CD4-positive, alpha-beta T cell treated with Interleukin-1 beta for 1 hour (primary cell): ENCODE data around the gene ACLY.

ENCODE experiments used
- DNase-seq, 2 donors: peaks; one replicate each; pipeline ENCODE4 v3.0.0-alpha.2; 2020 to 2022

Gene ACLY

DNA sequence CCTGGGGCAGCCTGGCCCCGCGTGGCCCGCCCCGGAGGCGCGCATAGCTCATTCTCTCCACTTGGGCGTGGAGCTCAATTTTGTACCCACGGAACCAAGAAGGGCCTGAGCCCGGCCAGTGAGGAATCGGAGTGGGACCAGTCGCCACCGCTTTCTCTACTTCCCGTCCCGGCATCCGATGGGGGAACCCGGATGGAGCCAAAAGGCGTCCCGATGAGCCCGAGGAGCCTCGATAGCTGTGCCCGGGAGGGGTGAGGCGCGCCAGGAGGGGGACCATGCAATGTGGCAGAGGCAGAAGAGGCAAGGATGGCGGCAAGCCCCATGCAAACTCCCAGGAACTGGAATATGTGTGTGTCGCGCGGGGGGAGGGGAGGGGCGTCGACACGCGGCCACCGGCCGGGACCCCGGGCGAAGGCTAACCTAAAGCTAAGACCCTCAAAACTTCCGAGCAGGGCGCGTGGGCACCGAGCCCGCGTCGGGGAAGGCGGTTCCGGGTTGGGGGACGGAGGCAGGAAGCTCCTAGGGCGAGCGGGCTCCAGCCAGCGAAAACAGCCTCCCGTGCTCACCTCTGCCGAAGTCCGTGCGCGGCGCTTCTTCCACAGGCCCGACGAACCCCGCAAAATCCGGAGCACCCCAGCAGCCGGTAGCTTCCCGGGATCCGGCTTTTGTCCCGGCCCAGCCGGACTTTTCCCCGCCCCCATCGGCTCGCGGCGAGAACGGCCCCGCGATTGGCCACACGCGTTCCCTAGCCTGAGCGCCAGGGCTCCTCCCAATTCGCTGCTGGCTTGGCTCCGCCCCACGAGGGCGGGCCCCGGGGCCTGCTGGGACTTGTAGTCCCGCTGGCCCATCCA lies at the start of gene ACLY:
Gene ACLY (minus strand): TSS at position 638 of the 851 bp plus-strand sequence. CDS start 5,078 bp downstream, outside the sequence.
- peak; percentile 95 to 96 for DNase-seq

- no peak for DNase-seq
Observed at GRCh38 chr17:41967921-41968578, 49.3 kb upstream of the ACLY start.

- peak in 1 of 2 donors; percentile 30 for DNase-seq
Observed at GRCh38 chr17:41967141-41967920, 48.6 kb upstream of the ACLY start.

DNA sequence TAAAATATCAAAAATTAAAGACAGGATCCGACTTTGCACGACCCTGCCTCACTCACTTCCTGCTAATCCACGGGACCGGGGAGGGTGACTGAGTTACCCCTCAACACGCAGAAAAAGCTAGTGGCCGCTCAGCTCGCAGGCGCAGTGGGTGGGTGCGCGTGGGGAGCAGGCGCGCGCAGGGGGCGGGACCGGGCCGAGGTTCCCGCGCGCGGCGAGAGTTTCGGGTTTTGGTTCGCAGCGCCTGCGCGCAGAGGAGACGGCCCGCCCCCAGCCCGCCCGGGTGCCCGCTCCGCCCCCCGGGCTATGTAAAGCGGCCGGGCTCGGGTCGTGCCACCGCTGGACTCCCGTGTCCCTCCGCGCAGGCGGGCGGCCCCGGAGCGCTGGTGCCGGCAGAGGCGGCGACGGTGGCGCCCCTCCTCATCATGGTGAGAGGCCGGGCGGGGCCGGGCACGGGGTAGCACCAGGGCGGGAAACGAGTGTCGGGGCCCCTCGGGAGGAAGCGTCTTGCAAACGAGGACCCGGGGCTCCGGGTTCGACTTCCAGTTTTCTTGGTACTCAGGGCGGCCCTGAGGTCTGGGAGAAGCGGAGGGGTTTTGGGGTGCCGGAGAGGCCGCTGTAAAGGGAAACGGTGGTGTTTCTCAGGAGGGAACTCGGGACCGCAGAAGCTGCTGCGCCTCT lies 47.9 kb upstream of the ACLY start, which contains the start of gene CNP:
Gene CNP (plus strand): TSS at position 333 of the 678 bp plus-strand sequence. CDS start 90 bp downstream, at position 423.
- peak; percentile 91 to 92 for DNase-seq

DNA sequence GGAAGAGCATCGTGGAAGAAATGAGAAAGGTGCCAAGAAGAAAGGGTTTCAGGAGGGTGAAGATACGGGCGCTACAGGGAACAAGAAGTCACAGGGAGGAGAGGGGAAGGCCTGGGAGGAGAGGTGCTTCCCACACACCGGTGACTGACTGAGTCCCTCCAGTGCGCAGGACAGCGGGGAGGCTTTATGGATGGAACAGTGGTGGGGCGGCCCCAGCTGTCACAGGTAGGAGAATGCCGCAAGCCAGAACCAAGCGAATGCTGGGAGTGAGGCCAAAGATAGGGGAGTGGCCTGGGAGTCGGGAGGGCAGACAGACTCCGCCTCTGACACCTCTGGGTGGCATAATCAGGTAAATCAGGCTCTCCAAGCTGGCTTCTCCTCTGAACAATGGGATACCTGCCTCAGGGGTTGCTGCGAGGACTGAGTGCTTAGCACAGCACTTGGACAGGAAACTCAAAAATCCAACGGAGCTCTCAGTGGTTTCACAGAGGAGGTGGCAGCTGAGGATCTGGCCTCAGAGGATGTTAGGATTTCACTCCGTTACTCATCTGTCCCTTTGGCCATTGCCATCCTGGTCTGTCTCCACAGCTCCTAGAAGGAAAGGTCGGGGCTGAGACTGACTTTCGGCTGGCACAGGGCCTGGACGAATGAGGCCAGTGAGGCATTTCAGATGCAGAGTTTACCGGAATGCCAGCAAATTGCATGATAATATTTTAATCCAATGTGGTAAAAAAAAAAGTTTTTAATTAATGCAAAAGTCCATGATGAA lies 47.1 kb upstream of the ACLY start:
- DNase-seq: peak; percentile 67 to 77

GRCh38 chr17:41962768-41963434 lies 44.1 kb upstream of the ACLY start:
- peak; percentile 73 for DNase-seq

GRCh38 chr17:41962111-41962510 lies 43.4 kb upstream of the ACLY start:
- DNase-seq: no peak

- DNase-seq: no peak
Observed at GRCh38 chr17:41959336-41960095, 40.8 kb upstream of the ACLY start.

DNA sequence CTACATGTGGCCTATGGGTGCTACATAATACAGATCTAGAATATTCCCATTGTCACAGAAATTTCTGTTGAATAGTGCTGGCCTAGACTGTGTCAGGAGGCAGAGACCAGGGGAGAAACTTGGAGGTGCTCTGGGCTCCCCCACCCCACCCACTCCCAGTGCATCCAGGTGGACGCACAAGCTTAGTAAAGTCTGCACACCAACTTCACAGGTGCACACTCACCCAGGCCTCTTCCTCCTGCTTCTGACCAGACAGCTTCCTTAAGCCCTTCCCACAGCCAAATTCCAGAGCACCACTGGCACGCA lies 40.2 kb upstream of the ACLY start:
- DNase-seq: no peak

DNA sequence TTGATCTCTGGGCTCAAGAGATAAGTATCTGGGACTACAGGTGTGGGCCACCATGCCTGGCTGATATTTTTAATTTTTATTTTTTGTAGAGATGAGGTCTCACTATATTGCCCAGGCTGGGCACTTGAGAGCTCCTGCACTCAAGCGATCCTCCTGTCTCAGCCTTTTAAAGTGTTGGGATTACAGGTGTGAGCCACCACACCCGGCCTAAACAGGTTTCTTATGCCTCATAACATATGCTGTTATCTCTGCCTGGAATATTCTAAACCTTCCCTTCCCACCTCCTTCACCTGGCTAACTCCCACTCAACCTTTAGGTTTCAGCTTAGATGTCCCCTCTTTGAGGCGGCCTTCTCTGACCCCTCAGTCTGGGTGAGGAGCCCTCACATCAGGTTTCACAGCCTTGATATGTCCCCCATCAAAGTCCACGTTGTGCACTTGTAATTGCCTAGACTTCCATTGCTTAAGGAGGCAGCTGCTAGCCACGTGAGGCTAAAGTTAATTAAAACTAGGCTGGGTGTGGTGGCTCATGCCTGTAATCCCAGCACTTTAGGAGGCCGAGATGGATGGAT lies 39.2 kb upstream of the ACLY start:
- DNase-seq: no peak

DNA sequence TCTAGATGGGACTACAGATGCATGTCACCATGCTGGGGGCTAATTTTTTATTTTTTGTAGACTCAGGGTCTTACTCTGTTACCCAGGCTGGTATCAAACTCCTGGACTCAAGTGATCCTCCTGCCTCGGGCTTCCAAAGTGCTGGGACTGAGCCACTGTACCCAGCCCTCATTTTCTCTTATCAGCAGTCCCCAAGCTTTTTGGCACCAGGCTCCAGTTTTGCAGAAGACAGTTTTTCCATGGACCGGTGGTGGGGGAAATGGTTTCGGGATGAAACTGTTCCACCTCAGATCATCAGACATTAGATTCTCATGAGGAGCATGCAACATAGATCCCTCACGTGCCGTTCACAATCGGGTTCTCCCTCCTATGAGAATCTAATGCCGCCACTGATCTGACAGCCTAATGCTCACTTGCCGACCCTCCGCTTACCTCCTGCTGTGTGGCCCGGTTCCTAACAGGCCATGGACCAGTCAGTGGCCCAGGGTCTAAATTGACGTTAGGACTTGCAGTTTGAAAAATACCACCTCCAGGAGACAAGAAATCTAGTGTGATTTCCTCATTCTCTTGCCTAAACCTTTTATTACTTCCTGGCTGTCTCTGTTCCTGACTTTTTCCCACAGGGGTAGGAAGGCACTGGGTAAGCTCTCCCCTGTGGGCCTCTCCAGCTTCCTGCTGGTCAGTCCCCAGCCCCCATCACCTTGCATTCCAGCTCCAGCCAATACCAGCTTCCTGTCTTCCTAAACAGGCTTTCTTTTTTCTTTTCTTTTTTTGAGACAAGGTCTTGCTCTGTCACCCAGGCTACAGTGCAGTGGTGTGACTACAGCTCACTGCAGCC lies 38.5 kb upstream of the ACLY start:
- DNase-seq: no peak

DNA sequence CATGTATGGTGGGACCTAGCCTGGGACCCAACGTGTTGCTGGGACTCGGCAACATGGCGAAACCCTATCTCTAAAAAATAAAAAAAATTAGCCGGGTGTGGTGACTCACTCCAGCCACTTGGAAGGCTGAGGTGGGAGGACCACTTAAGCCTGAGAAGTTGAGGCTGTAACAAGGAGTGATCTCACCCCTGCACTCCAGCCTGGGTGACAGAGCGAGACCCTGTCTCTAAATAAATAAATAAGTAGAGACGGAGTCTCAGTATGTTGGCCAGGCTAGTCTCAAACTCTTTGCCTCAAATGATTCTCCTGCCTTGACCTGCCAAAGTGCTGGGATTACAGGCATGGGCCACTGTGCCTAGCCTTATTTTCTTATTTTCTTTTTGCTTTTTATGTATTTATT lies 37.8 kb upstream of the ACLY start:
- DNase-seq: no peak

- no peak for DNase-seq
Observed at GRCh38 chr17:41948762-41949460, 30.2 kb upstream of the ACLY start.

DNA sequence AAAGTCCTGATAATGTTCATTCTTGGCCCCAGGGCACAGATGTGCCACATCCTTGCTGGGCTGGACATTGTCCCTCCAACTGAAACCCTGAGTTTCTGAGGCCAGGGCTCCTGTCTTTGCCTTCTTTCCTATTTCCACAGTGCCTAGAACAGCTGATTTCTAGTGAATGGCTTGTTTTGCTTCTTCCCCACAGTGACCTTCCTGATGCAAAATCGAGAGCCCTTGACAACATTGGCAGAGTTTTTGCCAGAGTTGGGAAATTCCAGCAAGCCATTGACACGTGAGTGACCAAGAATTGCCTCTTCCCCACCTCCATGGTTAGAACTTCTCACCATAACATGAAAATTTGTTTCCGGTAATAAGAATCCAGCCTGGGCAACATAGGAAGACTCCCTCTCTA lies 26.2 kb upstream of the ACLY start:
- no peak for DNase-seq

GRCh38 chr17:41943492-41943891 lies 24.7 kb upstream of the ACLY start:
- DNase-seq: no peak

- DNase-seq: no peak
Observed at GRCh38 chr17:41942626-41943373, 24.0 kb upstream of the ACLY start.

GRCh38 chr17:41941168-41941567 lies 22.4 kb upstream of the ACLY start:
- no peak for DNase-seq

GRCh38 chr17:41939693-41940090 lies 20.9 kb upstream of the ACLY start:
- DNase-seq: no peak
